ENCODE data around the gene MS4A18. TPM values are rescaled to one million over a fixed set of nuclear protein-coding genes. Genes with fewer than 3 reads are reported as not detected.

Gene MS4A18
- total and polyA plus RNA-seq, 10 of the 15 experiments (the other 5 are each of a cell fraction or from before 2014, with no cell fraction given) = not detected

- FAIRE-seq = no peak
- H3K9me3 ChIP-seq (replicated peaks; ENCODE audit: control insufficient read depth, insufficient read depth, low read length) = peaks cover 16% of the 10 kb centered on the region; the same call in 2 of the 3 replicates
- no peak for ATAC-seq
- H3K27me3 ChIP-seq (replicated peaks in 1 of 2; ENCODE audit: control insufficient read depth in 2 of 2, insufficient read depth in 2 of 2, low read length in 1 of 2) = no peaks in the 10 kb centered on the region
- H3K4me1 ChIP-seq (ENCODE audit: control insufficient read depth, insufficient read depth, low read length) = peaks cover 14% of the 10 kb centered on the region
- H4K20me1 ChIP-seq (ENCODE audit: control insufficient read depth, insufficient read depth) = no peaks in the 10 kb centered on the region
- no peak overlapping the region for H3K4me2 ChIP-seq (ENCODE audit: control insufficient read depth, insufficient read depth)
- H3K9ac ChIP-seq (ENCODE audit: control insufficient read depth, insufficient read depth, low read length) = no peak overlapping the region
- ChIA-PET CTCF (no interaction called here), RAD21 (ENCODE audit: unreplicated experiment) (no interaction called here), POLR2A (no interaction called here), SMC1A (ENCODE audit: uncharacterized antibody, unreplicated experiment) (no interaction called here)
- no peak overlapping the region for H2AFZ ChIP-seq (ENCODE audit: control insufficient read depth, low read depth, low read length)
- H3K79me2 ChIP-seq (ENCODE audit: control insufficient read depth, insufficient read depth, low read length) = no peaks in the 10 kb centered on the region
- intact Hi-C loops (cut with micrococcal nuclease; ENCODE audit: unreplicated experiment) (no loop called here), in situ Hi-C loops (cut with MboI) (no loop called here)
- TF ChIP-seq SRF (IDR thresholded peaks at IDR 0.05; ENCODE audit: low read depth in 2 of 2, low read length in 2 of 2) (no peak), NFIC (IDR thresholded peaks at IDR 0.05; ENCODE audit: low read depth, low read length) (no peak), BCL11A (IDR thresholded peaks at IDR 0.05; ENCODE audit: low read depth, low read length) (no peak), SPI1 (IDR thresholded peaks at IDR 0.05; ENCODE audit: borderline replicate concordance, insufficient read depth, low read depth, low read length) (no peak), FOXM1 (IDR thresholded peaks at IDR 0.05; ENCODE audit: low read depth, low read length) (no peak), KAT2A (conservative IDR thresholded peaks at IDR 0.05; ENCODE audit: control insufficient read depth, low read depth, low read length) (no peak), ETV6 (conservative IDR thresholded peaks at IDR 0.05 in 1 of 2, IDR thresholded peaks at IDR 0.05 in 1 of 2; ENCODE audit: borderline replicate concordance in 1 of 2, low read depth in 1 of 2) (no peak)
- TF ChIP-seq, protein P1, sequence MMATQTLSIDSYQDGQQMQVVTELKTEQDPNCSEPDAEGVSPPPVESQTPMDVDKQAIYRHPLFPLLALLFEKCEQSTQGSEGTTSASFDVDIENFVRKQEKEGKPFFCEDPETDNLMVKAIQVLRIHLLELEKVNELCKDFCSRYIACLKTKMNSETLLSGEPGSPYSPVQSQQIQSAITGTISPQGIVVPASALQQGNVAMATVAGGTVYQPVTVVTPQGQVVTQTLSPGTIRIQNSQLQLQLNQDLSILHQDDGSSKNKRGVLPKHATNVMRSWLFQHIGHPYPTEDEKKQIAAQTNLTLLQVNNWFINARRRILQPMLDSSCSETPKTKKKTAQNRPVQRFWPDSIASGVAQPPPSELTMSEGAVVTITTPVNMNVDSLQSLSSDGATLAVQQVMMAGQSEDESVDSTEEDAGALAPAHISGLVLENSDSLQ (IDR thresholded peaks at IDR 0.05) = no peak
- H3K4me3 ChIP-seq = no peak overlapping the region
- no peak for DNase-seq (ENCODE audit: low read depth, low spot score)
- H3K36me3 ChIP-seq (ENCODE audit: control insufficient read depth in 2 of 2, insufficient read depth in 2 of 2, low read length in 1 of 2) = no peaks in the 10 kb centered on the region
- no TSS peak for BruUV-seq (replicated peaks)
- H3K27ac ChIP-seq (ENCODE audit: control insufficient read depth, insufficient read depth) = no peak overlapping the region
Measured at GRCh38 chr11:60679879-60680278, 44.6 kb upstream of the MS4A18 start.
